Thyroid gland (tissue), 4 donors: Measurements from ENCODE around the gene COL24A1. TPM values are rescaled to one million over a fixed set of nuclear protein-coding genes. Genes with fewer than 3 reads are reported as not detected.

Experiments used
- DNase-seq, 2 donors: peaks; one replicate each; pipeline ENCODE4 v3.0.0-alpha.2; 2019
- H3K27ac ChIP-seq, 3 donors: fragments of 200-600 bp; sonication (generic); 1 replicate in 2 of 3; 2 replicates in 1 of 3; pipeline ENCODE4 v1.5.1; 2016 to 2019; ENCODE audit warnings: mild to moderate bottlenecking in 1 of 3, moderate library complexity in 1 of 3
- H3K27me3 ChIP-seq: fragments of 200-600 bp; sonication (generic); one replicate; pipeline ENCODE4 v1.5.1; 2019
- H3K36me3 ChIP-seq, 2 donors: fragments of 200-600 bp; sonication (generic); one replicate each; pipeline ENCODE4 v1.5.1; 2016 to 2019
- H3K4me1 ChIP-seq, 2 donors: fragments of 200-600 bp; sonication (generic); one replicate each; pipeline ENCODE4 v1.5.1; 2017 to 2019
- H3K4me3 ChIP-seq, 3 donors: fragments of 200-600 bp; sonication (generic); replicated peaks in 1 of 3; 1 replicate in 2 of 3; 2 replicates in 1 of 3; pipeline ENCODE4 v1.5.1; 2016; ENCODE audit warnings: mild to moderate bottlenecking in 1 of 3
- H3K9me3 ChIP-seq: fragments of 200-600 bp; sonication (generic); one replicate; pipeline ENCODE4 v1.5.1; 2017
- CTCF ChIP-seq, 6 experiments: fragments of 200-600 bp in 3 of 6; fragments of 450-650 bp in 3 of 6; sonication (generic) in 3 of 6; IDR thresholded peaks; one replicate each; pipeline ENCODE4 v1.5.1; 2016 to 2019; ENCODE audit warnings: antibody characterized with exemption in 6 of 6, mild to moderate bottlenecking in 2 of 6, inconsistent platforms in 1 of 6, moderate library complexity in 1 of 6
- POLR2A ChIP-seq, 2 donors: fragments of 450-650 bp; IDR thresholded peaks; one replicate each; pipeline ENCODE4 v1.6.1; 2017; ENCODE audit warnings: antibody characterized with exemption in 2 of 2, mild to moderate bottlenecking in 2 of 2, moderate library complexity in 1 of 2
- WGBS, 2 donors: methylation state at CpG; one replicate each; pipeline ENCODE4 v1.1.5; 2017; 5-methylcytosine and 5-hydroxymethylcytosine counted together
- intact Hi-C: fragments of 100-400 bp; cut with DNase I; formaldehyde crosslinking; loops from one replicate; pipeline ENCODE4 v1.15.1; 2023
- total RNA-seq, 4 donors: library from RNA; depleted of rRNA; stranded (reverse); fragments of >200 nt; gene quantifications; one replicate each; pipeline ENCODE4 v1.2.3, GENCODE V29; 2016

The COL24A1 gene
- under 1 TPM; 0.27 to 0.89 (median 0.46) TPM for total RNA-seq

- no peak for TF ChIP-seq POLR2A (IDR thresholded peaks at IDR 0.05)
- no peak for TF ChIP-seq CTCF (IDR thresholded peaks at IDR 0.05)
- intact Hi-C loops: no loop called here
- H3K27ac ChIP-seq: no peak within 1 kb of the TSS
- no peaks in the 10 kb centered on the region for H3K9me3 ChIP-seq
- DNase-seq: peak; percentile 55 to 61
- peaks cover 9 to 12% of the 10 kb centered on the region in 2 donors for H3K4me1 ChIP-seq
- H3K36me3 ChIP-seq: no peaks in the 10 kb centered on the region
- no peaks in the 10 kb centered on the region for H3K27me3 ChIP-seq
- peak within 1 kb of the TSS in 2 of 3 donors; percentile 0 to 13 for H3K4me3 ChIP-seq
- WGBS, 2 donors: 12 to 16% methylated on average over 42 to 52 of the region's 52 CpGs
Measured at GRCh38 chr1:86156566-86157455, at the start of gene COL24A1. COL24A1 (minus strand) TSS chr1:86156772; CDS start chr1:86156396, 376 bp downstream.

GRCh38 chr1:86205741-86206140 lies 49.2 kb upstream of the COL24A1 start:
- H3K9me3 ChIP-seq: no peaks in the 10 kb centered on the region
- no peaks in the 10 kb centered on the region for H3K27me3 ChIP-seq
- no peaks in the 10 kb centered on the region for H3K4me1 ChIP-seq
- no peaks in the 10 kb centered on the region for H3K36me3 ChIP-seq
- intact Hi-C loops: no loop called here
- H3K4me3 ChIP-seq: no peak overlapping the region
- H3K27ac ChIP-seq: no peak overlapping the region
- DNase-seq: no peak
- WGBS, 2 donors: 74 to 85% methylated on average over 3 of the region's 3 CpGs
- TF ChIP-seq CTCF (IDR thresholded peaks at IDR 0.05): no peak
- no peak for TF ChIP-seq POLR2A (IDR thresholded peaks at IDR 0.05)

- TF ChIP-seq CTCF (IDR thresholded peaks at IDR 0.05) (no peak), POLR2A (IDR thresholded peaks at IDR 0.05) (no peak)
- Histone ChIP-seq H3K27me3 (no peaks in the 10 kb centered on the region), H3K9me3 (no peaks in the 10 kb centered on the region), H3K27ac (no peak overlapping the region), H3K4me1 (no peaks in the 10 kb centered on the region), H3K36me3 (no peaks in the 10 kb centered on the region), H3K4me3 (no peak overlapping the region)
- 84% methylated on average over 4 of the region's 4 CpGs for WGBS, 2 donors
- intact Hi-C loops: no loop called here
- DNase-seq: no peak
Measured at GRCh38 chr1:86202552-86203340, 46.2 kb upstream of the COL24A1 start.

- H3K4me3 ChIP-seq: no peak overlapping the region
- 66 to 75% methylated on average over 2 of the region's 2 CpGs for WGBS, 2 donors
- H3K36me3 ChIP-seq: no peaks in the 10 kb centered on the region
- no peak for TF ChIP-seq POLR2A (IDR thresholded peaks at IDR 0.05)
- no peak for TF ChIP-seq CTCF (IDR thresholded peaks at IDR 0.05)
- no peaks in the 10 kb centered on the region for H3K9me3 ChIP-seq
- H3K27me3 ChIP-seq: no peaks in the 10 kb centered on the region
- DNase-seq: no peak
- intact Hi-C loops: no loop called here
- no peak overlapping the region for H3K27ac ChIP-seq
- no peaks in the 10 kb centered on the region for H3K4me1 ChIP-seq
Measured at GRCh38 chr1:86201311-86201710, 44.7 kb upstream of the COL24A1 start.
